ENCODE measurements around the gene SDC4. TPM values are rescaled to one million over a fixed set of nuclear protein-coding genes. Genes with fewer than 3 reads are reported as not detected.

SDC4 gene
- total and polyA plus RNA-seq, 9 of the 15 experiments (the other 6 are each of a cell fraction or from before 2014, with no cell fraction given) = 2.1 to 10.7 (median 6.3) TPM

GRCh38 chr20:45358282-45359068, 10.3 kb upstream of the SDC4 start (continued):
- TF ChIP-seq MGA (IDR thresholded peaks at IDR 0.05) = peak; percentile 82
- TF ChIP-seq BHLHE40 (IDR thresholded peaks at IDR 0.05; ENCODE audit: low read length) = peak; percentile 36; the same call in 1 of the 2 replicates
- TF ChIP-seq TCF3 (CRISPR knock-in tag; IDR thresholded peaks at IDR 0.05) = no peak
- TF ChIP-seq FOXK2 (conservative IDR thresholded peaks at IDR 0.05 in 1 of 2, IDR thresholded peaks at IDR 0.05 in 1 of 2; ENCODE audit: low read depth in 2 of 2) = peak; percentile 16 to 64; a peak in 2 of 4 replicates
- TF ChIP-seq RAD51 (IDR thresholded peaks at IDR 0.05; ENCODE audit: borderline replicate concordance, low read depth) = 0 out of 2 replicates have a peak, but pooled peaks have one; percentile 23
- peak; percentile 50 for TF ChIP-seq ZFP36 (IDR thresholded peaks at IDR 0.05; ENCODE audit: low read depth, low read length, partially characterized antibody)
- TF ChIP-seq ZFP91 (CRISPR knock-in tag; IDR thresholded peaks at IDR 0.05) = no peak
- TF ChIP-seq DEAF1 (CRISPR knock-in tag; IDR thresholded peaks at IDR 0.05) = no peak
- no peak for TF ChIP-seq ZBTB17 (CRISPR knock-in tag; IDR thresholded peaks at IDR 0.05)
- peak; percentile 55; the same call in 1 of the 2 replicates for TF ChIP-seq BCOR (IDR thresholded peaks at IDR 0.05)
- no peak for TF ChIP-seq SMARCE1 (IDR thresholded peaks at IDR 0.05)
- TF ChIP-seq SMAD4 (CRISPR knock-in tag; conservative IDR thresholded peaks at IDR 0.05) = 0 out of 2 replicates have a peak, but pooled peaks have one; percentile 15
- no peak for TF ChIP-seq CHD1 (IDR thresholded peaks at IDR 0.05; ENCODE audit: low read length)

All from K562 (cell line).